Aorta (tissue), 5 donors: ENCODE results near the gene MAP3K1. TPM values are rescaled to one million over a fixed set of nuclear protein-coding genes. Genes with fewer than 3 reads are reported as not detected.
A peak's percentile ranks its signal among the peaks of the same experiment; 100 is the strongest.

Experiments used
- ATAC-seq: fragments of 200-7000 bp; cut with Tn5 transposase; one replicate; pipeline ENCODE4 v1.9.1; 2022; ENCODE audit warnings: moderate library complexity; ENCODE audit not compliant: low FRiP score
- DNase-seq, 2 donors: peaks; one replicate each; pipeline ENCODE4 v3.0.0-alpha.2; 2020
- H3K27ac ChIP-seq, 2 donors: one replicate each; pipeline ENCODE4 v1.5.1; 2013; ENCODE audit warnings: low read length in 2 of 2, mild to moderate bottlenecking in 2 of 2, moderate library complexity in 2 of 2, control low read depth in 1 of 2, inconsistent platforms in 1 of 2, low read depth in 1 of 2
- H3K27me3 ChIP-seq, 2 donors: one replicate each; pipeline ENCODE4 v1.6.1; 2013; ENCODE audit warnings: control low read depth in 1 of 2, low read length in 1 of 2, mild to moderate bottlenecking in 1 of 2, moderate library complexity in 1 of 2; ENCODE audit not compliant: insufficient read depth in 2 of 2, control insufficient read depth in 1 of 2
- H3K36me3 ChIP-seq, 2 donors: one replicate each; pipeline ENCODE4 v1.6.1; 2013; ENCODE audit warnings: control low read depth in 1 of 2, low read length in 1 of 2, mild to moderate bottlenecking in 1 of 2; ENCODE audit not compliant: insufficient read depth in 2 of 2, control insufficient read depth in 1 of 2
- H3K4me1 ChIP-seq, 2 donors: one replicate each; pipeline ENCODE4 v1.6.1; 2013; ENCODE audit warnings: low read length in 2 of 2, control low read depth in 1 of 2, mild to moderate bottlenecking in 1 of 2, moderate library complexity in 1 of 2; ENCODE audit not compliant: insufficient read depth in 2 of 2, control insufficient read depth in 1 of 2
- H3K4me3 ChIP-seq, 2 donors: one replicate each; pipeline ENCODE4 v1.5.1; 2013; ENCODE audit warnings: low read length in 2 of 2, control low read depth in 1 of 2, mild to moderate bottlenecking in 1 of 2
- H3K9me3 ChIP-seq: one replicate; pipeline ENCODE4 v1.6.1; 2013; ENCODE audit warnings: mild to moderate bottlenecking, low read length; ENCODE audit not compliant: control insufficient read depth
- WGBS, 2 donors: extraction: QIAGEN DNeasy Blood & Tissue Kit; methylation state at CpG; one replicate each; pipeline ENCODE4 v1.1.7; 2013; 5-methylcytosine and 5-hydroxymethylcytosine counted together
- intact Hi-C, 2 donors: fragments of 100-400 bp; cut with DNase I; formaldehyde crosslinking; loops; one replicate each; pipeline versions ENCODE4 v1.14.2 to v1.15.0; 2022
- polyA plus RNA-seq, 2 donors: library from polyadenylated mRNA; stranded (reverse); fragments of 200-250 nt; gene quantifications; one replicate each; pipeline ENCODE4 v1.2.3, GENCODE V29; 2013
- total RNA-seq, 2 donors: library from RNA; stranded (reverse); fragmentation: NEBNext Ultra II Directional; extraction: Animal tissue kit (Norgen Biotek cat#: 25700); gene quantifications; one replicate each; pipeline ENCODE4 v1.2.1, GENCODE V29; 2021
- donor health status: healthy with polysubstance abuse.
- donor health status: Bipolar disorder and iron deficiency.
- donor health status: DM: no; HTN: no; CAD: no.
- donor health status: DM: no; HTN: no; CAD: no.
- donor health status: DM: yes; HTN: yes; CAD: no.

MAP3K1 gene
- total and polyA plus RNA-seq, 4 donors: 1.8 to 26.3 (median 7.2) TPM

DNA sequence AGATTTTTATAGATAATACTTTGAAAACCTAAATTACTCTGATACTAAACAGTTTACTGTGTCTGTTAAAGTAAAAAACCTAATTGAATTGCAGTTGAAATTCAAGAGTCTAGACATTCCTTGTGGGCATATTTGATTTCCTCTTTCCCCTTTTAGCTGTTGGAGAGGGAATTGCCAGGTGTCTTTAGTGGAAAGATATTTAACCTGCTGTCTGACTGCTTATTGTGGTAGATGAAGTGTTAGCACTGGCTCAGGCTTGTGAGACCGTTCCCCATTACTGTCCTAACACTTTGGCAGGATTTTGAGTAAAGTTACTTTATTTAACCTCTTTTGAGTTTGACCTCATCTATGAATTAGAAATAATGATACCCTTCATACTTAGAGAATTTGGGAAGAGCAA is 16.4 kb downstream of the MAP3K1 start:
- intact Hi-C loops: no loop called here
- no peak for DNase-seq

DNA sequence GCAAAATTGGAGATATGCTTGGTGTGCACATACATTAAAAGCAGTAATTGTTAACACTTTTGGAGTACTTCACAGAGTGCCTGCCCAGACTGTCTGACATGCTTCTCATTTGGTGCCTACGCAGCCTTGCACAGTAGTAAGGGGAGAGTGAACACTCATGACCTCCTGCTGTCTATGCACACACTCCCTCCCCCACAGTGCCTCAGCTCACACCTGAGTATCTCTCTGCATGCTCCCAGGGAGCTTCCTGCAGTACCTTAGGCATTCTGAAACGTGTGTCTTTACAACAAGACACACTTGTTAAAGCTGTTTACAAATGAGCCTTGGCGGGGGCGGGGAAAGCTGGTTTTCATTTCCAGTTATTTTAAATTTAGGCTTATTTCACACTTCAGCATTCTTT is 18.0 kb downstream of the MAP3K1 start:
- H3K4me1 ChIP-seq: peaks cover 0 to 4% of the 10 kb centered on the region in 2 donors
- no peaks in the 10 kb centered on the region for H3K9me3 ChIP-seq
- H3K4me3 ChIP-seq: no peak overlapping the region
- intact Hi-C loops: no loop called here
- DNase-seq (no peak), ATAC-seq (no peak)
- H3K27ac ChIP-seq: no peak overlapping the region
- WGBS, 2 donors: 80 to 85% methylated on average over 4 of the region's 4 CpGs
- no peaks in the 10 kb centered on the region for H3K27me3 ChIP-seq
- no peaks in the 10 kb centered on the region for H3K36me3 ChIP-seq

More for the DNA sequence above, 16.4 kb downstream of the MAP3K1 start:
- H3K27me3 ChIP-seq: no peaks in the 10 kb centered on the region
- H3K36me3 ChIP-seq: no peaks in the 10 kb centered on the region
- WGBS, 2 donors: 9 to 33% methylated on average over 1 of the region's 1 CpG
- H3K4me3 ChIP-seq: no peak overlapping the region
- H3K9me3 ChIP-seq: no peaks in the 10 kb centered on the region
- H3K4me1 ChIP-seq: peaks cover 0 to 4% of the 10 kb centered on the region in 2 donors
- no peak overlapping the region for H3K27ac ChIP-seq
- no peak for ATAC-seq

DNA sequence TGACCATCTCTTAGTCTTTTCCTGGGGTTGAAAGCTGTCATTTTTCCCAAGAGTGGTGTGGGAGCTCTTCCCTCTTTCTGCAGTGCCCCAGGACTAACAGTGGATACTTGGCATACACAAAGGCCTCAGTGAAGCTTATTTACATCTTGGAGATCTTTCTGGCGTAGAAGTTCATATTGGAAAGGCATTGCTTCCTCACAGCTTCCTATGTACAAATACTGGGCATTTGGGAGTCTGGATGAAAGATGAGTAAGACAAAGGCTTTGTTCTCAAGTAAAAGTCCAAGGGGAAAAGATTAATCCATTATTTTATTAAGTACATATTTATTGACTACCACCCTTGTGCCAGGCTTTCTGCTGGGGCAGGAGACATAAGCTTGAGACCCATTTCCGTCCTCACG is 22.0 kb downstream of the MAP3K1 start:
- DNase-seq (no peak), ATAC-seq (no peak)
- Histone ChIP-seq H3K27ac (no peak overlapping the region), H3K27me3 (no peaks in the 10 kb centered on the region), H3K4me3 (no peak overlapping the region), H3K36me3 (no peaks in the 10 kb centered on the region), H3K4me1 (peaks cover 0 to 2% of the 10 kb centered on the region in 2 donors), H3K9me3 (no peaks in the 10 kb centered on the region)
- 81 to 87% methylated on average over 3 of the region's 3 CpGs for WGBS, 2 donors
- intact Hi-C loops: loop anchor here (2.0 to 5.0 kb wide), 3 partner anchors 21 to 567 kb away; no protein-coding TSS in a partner anchor

DNA sequence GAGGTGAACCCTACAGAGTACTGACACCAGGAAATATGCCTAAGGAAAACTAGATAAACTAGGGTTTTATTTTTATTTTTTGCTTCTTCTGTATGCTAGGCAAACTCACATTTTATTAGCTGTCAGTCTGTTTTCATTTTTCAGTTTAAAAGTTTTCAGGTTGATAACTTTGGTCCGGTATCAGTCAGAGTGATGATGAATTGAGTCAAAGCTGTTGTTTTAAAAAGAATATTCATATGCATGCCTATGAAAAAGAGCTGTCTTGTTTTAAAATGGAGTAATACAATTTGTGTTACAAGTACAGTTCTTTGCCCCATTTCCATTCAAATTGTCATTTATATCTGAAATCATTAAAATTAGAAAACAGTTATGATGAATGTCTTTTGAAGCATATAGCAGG is 22.6 kb downstream of the MAP3K1 start:
- Histone ChIP-seq H3K27me3 (no peaks in the 10 kb centered on the region), H3K36me3 (no peaks in the 10 kb centered on the region), H3K9me3 (no peaks in the 10 kb centered on the region), H3K4me3 (no peak overlapping the region), H3K27ac (no peak overlapping the region), H3K4me1 (peaks cover 0 to 2% of the 10 kb centered on the region in 2 donors)
- intact Hi-C loops: loop anchor here (2.0 to 5.0 kb wide), 3 partner anchors 21 to 567 kb away; no protein-coding TSS in a partner anchor
- DNase-seq: no peak
- WGBS, 2 donors: 44 to 48% methylated on average over 1 of the region's 1 CpG
- no peak for ATAC-seq

DNA sequence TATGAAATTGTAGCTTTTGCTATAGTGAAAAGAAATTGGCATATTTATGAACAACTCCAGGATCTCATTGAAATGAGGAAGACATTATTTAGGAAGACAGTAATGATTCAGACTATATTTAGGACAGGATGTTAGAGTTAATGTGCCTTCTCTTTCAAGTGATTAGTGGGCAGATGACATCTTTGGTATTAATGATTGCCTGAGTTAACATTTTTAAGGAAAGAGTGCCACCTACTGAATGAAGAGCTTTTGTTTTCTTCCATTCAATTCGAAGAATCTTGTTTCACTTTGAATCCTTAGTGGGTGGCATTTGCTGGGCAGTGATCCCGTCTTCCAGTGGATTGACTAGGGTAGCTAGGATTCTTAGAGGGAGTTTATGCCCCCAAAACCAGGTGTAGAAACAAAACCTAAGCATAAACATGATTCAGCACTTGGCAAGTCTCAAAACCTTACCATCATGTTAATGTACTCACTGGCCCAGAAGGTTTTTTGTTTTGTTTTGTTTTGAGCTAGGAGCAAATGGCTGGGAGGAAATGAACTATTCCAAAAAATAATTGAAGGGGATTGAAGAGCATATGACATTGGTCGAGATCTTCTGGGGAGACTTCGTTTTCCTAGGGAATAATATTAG is 23.2 kb downstream of the MAP3K1 start:
- ATAC-seq: peak; percentile 69
- Histone ChIP-seq H3K9me3 (no peaks in the 10 kb centered on the region), H3K27me3 (no peaks in the 10 kb centered on the region), H3K4me1 (peaks cover 0 to 2% of the 10 kb centered on the region in 2 donors), H3K4me3 (no peak overlapping the region), H3K36me3 (no peaks in the 10 kb centered on the region), H3K27ac (no peak overlapping the region)
- intact Hi-C loops: loop anchor here in 1 of 2 donors (2.0 to 5.0 kb wide), 2 partner anchors 356 to 568 kb away; no protein-coding TSS in a partner anchor
- DNase-seq: no peak
- WGBS, 2 donors: 22 to 25% methylated on average over 4 of the region's 4 CpGs

DNA sequence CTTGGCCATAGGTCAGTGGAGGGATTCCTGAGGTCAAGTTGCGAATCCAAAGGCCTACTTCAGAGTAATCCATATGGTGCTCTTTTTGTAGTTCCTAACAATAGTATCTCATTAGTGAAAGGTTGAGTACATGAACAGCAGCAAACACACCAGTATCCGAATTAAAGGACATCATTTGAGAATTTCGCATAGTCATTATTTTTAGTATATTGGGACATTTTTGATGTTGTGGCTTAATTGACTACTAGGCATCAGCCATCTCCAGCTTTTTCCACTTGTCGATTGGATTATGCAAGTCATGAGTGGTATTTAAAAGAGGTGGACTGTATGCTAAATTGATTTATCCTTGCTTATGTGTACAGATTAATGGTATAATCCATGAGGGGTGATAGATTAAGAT is 23.7 kb downstream of the MAP3K1 start:
- Histone ChIP-seq H3K4me1 (peaks cover 0 to 2% of the 10 kb centered on the region in 2 donors), H3K4me3 (no peak overlapping the region), H3K9me3 (no peaks in the 10 kb centered on the region), H3K36me3 (no peaks in the 10 kb centered on the region), H3K27me3 (no peaks in the 10 kb centered on the region), H3K27ac (no peak overlapping the region)
- ATAC-seq (no peak), DNase-seq (no peak)
- 86 to 87% methylated on average over 4 of the region's 4 CpGs for WGBS, 2 donors
- intact Hi-C loops: loop anchor here in 1 of 2 donors (2.0 to 5.0 kb wide), 2 partner anchors 357 to 568 kb away; no protein-coding TSS in a partner anchor

DNA sequence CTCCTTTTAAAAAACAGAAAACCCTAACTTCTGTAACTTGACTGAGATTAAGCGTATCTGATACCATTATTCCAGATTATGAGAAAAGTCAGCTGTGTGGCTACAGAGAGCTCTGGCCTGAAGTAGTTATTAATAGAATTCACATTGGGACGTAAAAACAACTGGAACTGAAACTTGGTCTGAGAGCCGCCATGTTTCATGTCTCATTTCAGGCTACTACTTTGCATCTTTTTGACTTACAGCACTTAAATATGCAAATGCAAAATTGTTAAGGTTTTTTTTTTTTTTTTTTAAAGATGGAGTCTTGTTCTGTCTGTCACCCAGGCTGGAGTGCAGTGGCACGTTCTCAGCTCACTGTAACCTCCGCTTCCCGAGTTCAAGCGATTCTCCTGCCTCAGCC is 25.2 kb downstream of the MAP3K1 start:
- WGBS, 2 donors: 60 to 66% methylated on average over 7 of the region's 7 CpGs
- no peak overlapping the region for H3K4me3 ChIP-seq
- intact Hi-C loops: no loop called here

DNA sequence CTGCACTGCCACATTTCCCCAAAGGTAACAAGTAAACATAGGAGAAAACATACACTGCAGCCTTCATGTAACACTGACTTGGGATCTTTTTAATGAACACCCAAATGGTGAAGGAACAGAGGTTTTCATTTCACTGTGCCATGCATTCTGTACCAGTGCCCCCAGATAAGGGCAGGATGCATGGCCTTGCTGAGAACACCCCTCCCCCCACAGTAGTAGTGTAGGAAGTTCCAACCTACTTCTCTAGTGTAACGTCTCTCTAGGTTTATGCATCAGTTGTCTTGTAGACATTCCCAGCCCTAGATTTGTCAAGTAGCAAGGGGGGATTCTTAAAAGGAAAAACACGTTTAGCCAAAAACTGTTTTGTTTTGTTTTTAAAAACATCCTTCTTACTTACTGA is 29.9 kb downstream of the MAP3K1 start:
- no peak for ATAC-seq
- Histone ChIP-seq H3K4me1 (peaks cover 0 to 2% of the 10 kb centered on the region in 2 donors), H3K36me3 (no peaks in the 10 kb centered on the region), H3K4me3 (no peak overlapping the region), H3K27ac (no peak overlapping the region), H3K27me3 (no peaks in the 10 kb centered on the region), H3K9me3 (no peaks in the 10 kb centered on the region)
- WGBS, 2 donors: 38% methylated on average over 2 of the region's 2 CpGs
- no peak for DNase-seq
- intact Hi-C loops: no loop called here

More for the DNA sequence above, 25.2 kb downstream of the MAP3K1 start:
- no peaks in the 10 kb centered on the region for H3K27me3 ChIP-seq
- H3K4me1 ChIP-seq: peaks cover 0 to 2% of the 10 kb centered on the region in 2 donors
- no peak for ATAC-seq
- DNase-seq: no peak
- H3K27ac ChIP-seq: no peak overlapping the region
- H3K36me3 ChIP-seq: no peaks in the 10 kb centered on the region
- H3K9me3 ChIP-seq: no peaks in the 10 kb centered on the region

DNA sequence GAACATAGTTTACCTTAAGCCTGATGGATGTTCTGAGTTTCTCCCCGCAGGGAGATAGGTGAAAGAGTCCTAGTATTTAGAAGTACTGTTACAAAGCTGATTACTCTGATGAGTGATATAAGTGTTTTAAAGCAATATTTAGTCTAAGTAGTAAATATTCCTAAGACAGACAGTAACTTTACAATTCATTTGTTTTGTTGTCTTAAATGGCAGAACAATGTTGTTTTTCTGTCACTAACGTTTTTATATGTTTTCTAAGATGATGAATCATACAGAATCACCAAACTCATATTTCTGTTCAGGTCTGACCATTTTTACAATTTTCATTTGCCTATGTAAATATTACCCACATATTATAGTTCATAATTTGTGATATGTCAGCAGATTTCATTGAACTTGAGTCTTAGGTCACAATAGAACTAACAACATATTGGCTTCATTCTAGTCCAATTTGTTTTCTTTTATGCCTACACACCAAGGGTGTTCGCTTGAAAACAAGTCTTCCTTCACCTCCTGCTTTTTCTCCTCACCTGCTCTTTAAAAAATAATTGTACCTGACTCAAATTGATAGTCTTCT is 30.6 kb downstream of the MAP3K1 start:
- no peaks in the 10 kb centered on the region for H3K4me1 ChIP-seq
- no peak overlapping the region for H3K27ac ChIP-seq

More for the DNA sequence above, 30.6 kb downstream of the MAP3K1 start:
- WGBS, 2 donors: 34 to 48% methylated on average over 3 of the region's 3 CpGs
- Histone ChIP-seq H3K27me3 (no peaks in the 10 kb centered on the region), H3K4me3 (no peak overlapping the region), H3K9me3 (no peaks in the 10 kb centered on the region), H3K36me3 (no peaks in the 10 kb centered on the region)
- intact Hi-C loops: no loop called here
- DNase-seq (no peak), ATAC-seq (no peak)
